SK-N-SH treated with all-trans-retinoic acid at 6 μM for 48 hours (cell line): Measurements from ENCODE around the gene ODR4.

Experiments used
- ATAC-seq: fragments of 200-7000 bp; cut with Tn5 transposase; 3 replicates; pipeline ENCODE4 v1.9.1; 2020; ENCODE audit warnings: mild to moderate bottlenecking, moderate library complexity
- BACH2 ChIP-seq: fragments of 250-450 bp; sonication (Bioruptor Pico); IDR thresholded peaks from 2 replicates; pipeline ENCODE4 v1.9.0; 2021; ENCODE audit warnings: mild to moderate bottlenecking, borderline replicate concordance
- SNAI2 ChIP-seq: fragments of 250-450 bp; sonication (Bioruptor Pico); IDR thresholded peaks from 2 replicates; pipeline ENCODE4 v1.5.0; 2020; ENCODE audit warnings: mild to moderate bottlenecking, moderate library complexity
- TCF4 ChIP-seq: fragments of 250-450 bp; sonication (Bioruptor Pico); IDR thresholded peaks from 2 replicates; pipeline ENCODE4 v1.8.0; 2021; ENCODE audit warnings: mild to moderate bottlenecking, moderate library complexity, borderline replicate concordance
- TOX ChIP-seq: fragments of 250-450 bp; sonication (Bioruptor Pico); IDR thresholded peaks from 2 replicates; pipeline ENCODE4 v1.8.0; 2021; ENCODE audit warnings: mild to moderate bottlenecking, moderate library complexity, borderline replicate concordance
- ZC3H10 ChIP-seq: fragments of 250-450 bp; sonication (Bioruptor Pico); IDR thresholded peaks from 2 replicates; pipeline ENCODE4 v1.5.1; 2021; ENCODE audit warnings: mild to moderate bottlenecking, moderate library complexity
- ZFP3 ChIP-seq: fragments of 250-450 bp; sonication (Bioruptor Pico); IDR thresholded peaks from 2 replicates; pipeline ENCODE4 v1.5.0; 2020; ENCODE audit warnings: mild to moderate bottlenecking, moderate library complexity
- ZFP30 ChIP-seq: fragments of 450-650 bp; formaldehyde crosslinking; IDR thresholded peaks from 2 replicates; pipeline ENCODE4 v1.5.0; 2022; ENCODE audit warnings: mild to moderate bottlenecking, moderate library complexity
- ZNF70 ChIP-seq: fragments of 450-650 bp; formaldehyde crosslinking; IDR thresholded peaks from 2 replicates; pipeline ENCODE4 v1.5.0; 2020; ENCODE audit warnings: mild to moderate bottlenecking, moderate library complexity
- TF ChIP-seq, protein P1 (sequence below): fragments of 250-450 bp; sonication (Bioruptor Pico); IDR thresholded peaks from 2 replicates; pipeline ENCODE4 v1.5.0; 2020; ENCODE audit warnings: mild to moderate bottlenecking, moderate library complexity
- TF ChIP-seq, protein P2 (sequence below): fragments of 250-450 bp; sonication (Bioruptor Pico); IDR thresholded peaks from 2 replicates; pipeline ENCODE4 v1.5.1; 2021; ENCODE audit warnings: mild to moderate bottlenecking, moderate library complexity
- TF ChIP-seq, protein P3 (sequence below): fragments of 250-450 bp; sonication (Bioruptor Pico); IDR thresholded peaks from 2 replicates; pipeline ENCODE4 v1.5.1; 2020; ENCODE audit warnings: low read depth, mild to moderate bottlenecking, moderate library complexity
- TF ChIP-seq, protein P4 (sequence below): fragments of 250-450 bp; sonication (Bioruptor Pico); IDR thresholded peaks from 2 replicates; pipeline ENCODE4 v1.8.0; 2021; ENCODE audit warnings: low read depth, mild to moderate bottlenecking, moderate library complexity, borderline replicate concordance

Gene ODR4

DNA sequence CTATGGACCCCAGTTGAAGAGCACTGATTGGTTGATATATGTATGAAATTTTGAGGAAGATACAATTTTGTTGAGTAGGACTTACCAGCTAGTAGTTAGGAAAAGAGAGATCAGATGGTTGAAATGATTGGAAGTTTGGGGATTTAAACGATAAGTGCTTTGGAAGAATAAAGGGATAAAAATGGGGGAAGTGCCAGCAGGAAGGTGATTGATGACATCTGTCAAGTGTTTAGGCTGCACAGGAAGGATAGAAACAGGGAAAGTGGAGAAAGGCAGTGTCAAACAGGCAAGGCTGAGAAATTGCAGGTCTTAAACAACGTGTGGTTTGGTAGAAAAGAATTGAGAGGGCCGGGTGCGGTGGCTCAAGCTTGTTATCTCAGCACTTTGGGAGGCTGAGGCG, 62.9 kb downstream of the ODR4 start:
- ATAC-seq, result no peak
- no peak for TF ChIP-seq ZC3H10
- TF ChIP-seq, protein P1, sequence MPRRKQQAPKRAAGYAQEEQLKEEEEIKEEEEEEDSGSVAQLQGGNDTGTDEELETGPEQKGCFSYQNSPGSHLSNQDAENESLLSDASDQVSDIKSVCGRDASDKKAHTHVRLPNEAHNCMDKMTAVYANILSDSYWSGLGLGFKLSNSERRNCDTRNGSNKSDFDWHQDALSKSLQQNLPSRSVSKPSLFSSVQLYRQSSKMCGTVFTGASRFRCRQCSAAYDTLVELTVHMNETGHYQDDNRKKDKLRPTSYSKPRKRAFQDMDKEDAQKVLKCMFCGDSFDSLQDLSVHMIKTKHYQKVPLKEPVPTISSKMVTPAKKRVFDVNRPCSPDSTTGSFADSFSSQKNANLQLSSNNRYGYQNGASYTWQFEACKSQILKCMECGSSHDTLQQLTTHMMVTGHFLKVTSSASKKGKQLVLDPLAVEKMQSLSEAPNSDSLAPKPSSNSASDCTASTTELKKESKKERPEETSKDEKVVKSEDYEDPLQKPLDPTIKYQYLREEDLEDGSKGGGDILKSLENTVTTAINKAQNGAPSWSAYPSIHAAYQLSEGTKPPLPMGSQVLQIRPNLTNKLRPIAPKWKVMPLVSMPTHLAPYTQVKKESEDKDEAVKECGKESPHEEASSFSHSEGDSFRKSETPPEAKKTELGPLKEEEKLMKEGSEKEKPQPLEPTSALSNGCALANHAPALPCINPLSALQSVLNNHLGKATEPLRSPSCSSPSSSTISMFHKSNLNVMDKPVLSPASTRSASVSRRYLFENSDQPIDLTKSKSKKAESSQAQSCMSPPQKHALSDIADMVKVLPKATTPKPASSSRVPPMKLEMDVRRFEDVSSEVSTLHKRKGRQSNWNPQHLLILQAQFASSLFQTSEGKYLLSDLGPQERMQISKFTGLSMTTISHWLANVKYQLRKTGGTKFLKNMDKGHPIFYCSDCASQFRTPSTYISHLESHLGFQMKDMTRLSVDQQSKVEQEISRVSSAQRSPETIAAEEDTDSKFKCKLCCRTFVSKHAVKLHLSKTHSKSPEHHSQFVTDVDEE (CRISPR knock-in tag), result no peak
- TF ChIP-seq, protein P2, sequence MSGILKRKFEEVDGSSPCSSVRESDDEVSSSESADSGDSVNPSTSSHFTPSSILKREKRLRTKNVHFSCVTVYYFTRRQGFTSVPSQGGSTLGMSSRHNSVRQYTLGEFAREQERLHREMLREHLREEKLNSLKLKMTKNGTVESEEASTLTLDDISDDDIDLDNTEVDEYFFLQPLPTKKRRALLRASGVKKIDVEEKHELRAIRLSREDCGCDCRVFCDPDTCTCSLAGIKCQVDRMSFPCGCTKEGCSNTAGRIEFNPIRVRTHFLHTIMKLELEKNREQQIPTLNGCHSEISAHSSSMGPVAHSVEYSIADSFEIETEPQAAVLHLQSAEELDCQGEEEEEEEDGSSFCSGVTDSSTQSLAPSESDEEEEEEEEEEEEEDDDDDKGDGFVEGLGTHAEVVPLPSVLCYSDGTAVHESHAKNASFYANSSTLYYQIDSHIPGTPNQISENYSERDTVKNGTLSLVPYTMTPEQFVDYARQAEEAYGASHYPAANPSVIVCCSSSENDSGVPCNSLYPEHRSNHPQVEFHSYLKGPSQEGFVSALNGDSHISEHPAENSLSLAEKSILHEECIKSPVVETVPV (CRISPR knock-in tag), result no peak
- TF ChIP-seq, protein P3, sequence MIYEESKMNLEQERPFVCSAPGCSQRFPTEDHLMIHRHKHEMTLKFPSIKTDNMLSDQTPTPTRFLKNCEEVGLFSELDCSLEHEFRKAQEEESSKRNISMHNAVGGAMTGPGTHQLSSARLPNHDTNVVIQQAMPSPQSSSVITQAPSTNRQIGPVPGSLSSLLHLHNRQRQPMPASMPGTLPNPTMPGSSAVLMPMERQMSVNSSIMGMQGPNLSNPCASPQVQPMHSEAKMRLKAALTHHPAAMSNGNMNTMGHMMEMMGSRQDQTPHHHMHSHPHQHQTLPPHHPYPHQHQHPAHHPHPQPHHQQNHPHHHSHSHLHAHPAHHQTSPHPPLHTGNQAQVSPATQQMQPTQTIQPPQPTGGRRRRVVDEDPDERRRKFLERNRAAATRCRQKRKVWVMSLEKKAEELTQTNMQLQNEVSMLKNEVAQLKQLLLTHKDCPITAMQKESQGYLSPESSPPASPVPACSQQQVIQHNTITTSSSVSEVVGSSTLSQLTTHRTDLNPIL (CRISPR knock-in tag), result no peak
- no peak for TF ChIP-seq ZFP3 (CRISPR knock-in tag)
- TF ChIP-seq TCF4 (CRISPR knock-in tag), result no peak

DNA sequence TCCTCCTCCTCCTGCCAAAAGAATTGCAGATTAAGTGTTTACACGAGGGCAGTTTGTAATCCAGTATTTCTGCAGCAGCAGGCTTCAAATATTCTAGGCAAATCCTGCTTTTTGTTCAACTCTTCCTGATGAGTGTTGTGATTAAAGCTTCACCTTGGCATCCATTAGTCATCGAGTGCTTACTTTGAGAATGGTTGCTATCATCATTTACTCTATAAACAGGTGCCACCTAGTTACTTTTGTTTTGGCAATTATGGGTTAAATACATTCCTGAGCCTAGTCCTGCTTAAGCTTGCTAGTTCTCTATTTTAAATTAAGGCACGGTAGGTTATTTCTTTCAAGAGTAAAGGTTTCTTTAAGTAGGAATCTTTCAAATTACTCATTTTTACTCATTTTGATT, 64.9 kb downstream of the ODR4 start:
- TF ChIP-seq, protein P1 (CRISPR knock-in tag), result no peak
- TF ChIP-seq ZC3H10 (no peak), BACH2 (CRISPR knock-in tag) (no peak), TOX (no peak)
- TF ChIP-seq, protein P2 (CRISPR knock-in tag), result no peak
- peak; percentile 42; the same call in 2 of the 3 replicates for ATAC-seq

DNA sequence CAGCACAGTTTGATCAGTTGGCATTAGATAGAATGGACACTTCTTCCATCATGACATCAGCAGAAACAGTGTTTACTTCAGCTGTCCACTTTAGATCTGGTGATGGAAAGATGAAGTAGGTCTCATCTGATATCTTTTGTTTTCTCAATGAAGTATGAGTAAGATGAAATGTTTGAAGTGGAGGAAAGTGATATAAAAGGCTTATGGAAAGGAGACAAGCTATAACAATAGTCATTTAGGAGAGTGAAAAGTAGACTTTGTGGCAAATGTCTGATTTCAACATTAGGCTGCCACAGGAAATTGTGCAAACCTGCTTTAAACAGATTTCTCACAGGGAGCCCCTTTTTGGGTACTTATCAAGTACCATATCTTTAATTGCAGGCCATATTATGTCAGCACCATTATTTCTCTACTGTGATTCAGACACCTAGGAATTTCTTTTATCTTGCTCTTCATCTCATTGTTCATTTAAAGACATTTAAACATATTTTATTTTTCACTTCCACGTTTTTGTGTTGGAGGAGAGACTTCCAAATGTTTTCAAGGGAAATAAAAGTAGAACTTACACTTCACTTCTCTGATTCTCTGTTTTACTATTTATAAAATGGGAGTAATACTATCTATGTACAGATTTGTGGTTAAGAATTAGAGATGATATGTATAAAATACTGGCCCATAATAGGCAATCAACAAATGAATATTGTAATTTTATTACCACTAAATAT, 67.2 kb downstream of the ODR4 start:
- ATAC-seq, result peak; percentile 66

DNA sequence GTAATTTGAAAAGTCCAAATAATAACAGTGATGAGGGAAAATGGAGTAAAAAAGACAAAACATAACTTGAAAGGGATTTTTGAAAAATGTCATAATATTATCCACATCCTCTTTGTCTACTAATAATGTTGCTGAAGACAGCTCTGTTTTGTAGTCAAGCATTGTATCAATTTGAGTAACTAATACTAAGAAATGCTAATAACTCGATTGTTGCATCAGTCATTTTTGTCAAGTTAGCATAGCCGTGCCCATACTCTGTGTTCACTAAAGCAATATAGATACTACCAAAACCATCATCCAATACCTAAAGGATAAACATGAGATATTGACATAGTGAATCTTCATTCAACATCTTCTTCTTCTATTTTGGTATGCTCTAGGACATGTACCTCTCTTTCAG, 68.0 kb downstream of the ODR4 start:
- no peak for ATAC-seq
- TF ChIP-seq ZNF70 (CRISPR knock-in tag) (no peak), ZFP30 (CRISPR knock-in tag) (no peak)

More for the DNA sequence above, 67.2 kb downstream of the ODR4 start:
- TF ChIP-seq SNAI2 (no peak), ZFP30 (CRISPR knock-in tag) (peak; percentile 53; the same call in 1 of the 2 replicates)
- TF ChIP-seq, protein P4, sequence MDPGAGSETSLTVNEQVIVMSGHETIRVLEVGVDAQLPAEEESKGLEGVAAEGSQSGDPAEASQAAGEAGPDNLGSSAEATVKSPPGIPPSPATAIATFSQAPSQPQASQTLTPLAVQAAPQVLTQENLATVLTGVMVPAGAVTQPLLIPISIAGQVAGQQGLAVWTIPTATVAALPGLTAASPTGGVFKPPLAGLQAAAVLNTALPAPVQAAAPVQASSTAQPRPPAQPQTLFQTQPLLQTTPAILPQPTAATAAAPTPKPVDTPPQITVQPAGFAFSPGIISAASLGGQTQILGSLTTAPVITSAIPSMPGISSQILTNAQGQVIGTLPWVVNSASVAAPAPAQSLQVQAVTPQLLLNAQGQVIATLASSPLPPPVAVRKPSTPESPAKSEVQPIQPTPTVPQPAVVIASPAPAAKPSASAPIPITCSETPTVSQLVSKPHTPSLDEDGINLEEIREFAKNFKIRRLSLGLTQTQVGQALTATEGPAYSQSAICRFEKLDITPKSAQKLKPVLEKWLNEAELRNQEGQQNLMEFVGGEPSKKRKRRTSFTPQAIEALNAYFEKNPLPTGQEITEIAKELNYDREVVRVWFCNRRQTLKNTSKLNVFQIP (CRISPR knock-in tag), result 0 out of 2 replicates have a peak, but pooled peaks have one; percentile 45
